T-helper 22 cell (primary cell): ENCODE measurements around the gene PSMG3.
"Not testable (repeated sequence)": the region's sequence is repeated elsewhere in the genome, so short reads cannot be mapped to it uniquely, and the experiment has no call there.

Experiments
- DNase-seq: peaks from one replicate; pipeline ENCODE4 v3.0.0-alpha.2; 2020; ENCODE audit warnings: low read depth

Gene PSMG3

DNA sequence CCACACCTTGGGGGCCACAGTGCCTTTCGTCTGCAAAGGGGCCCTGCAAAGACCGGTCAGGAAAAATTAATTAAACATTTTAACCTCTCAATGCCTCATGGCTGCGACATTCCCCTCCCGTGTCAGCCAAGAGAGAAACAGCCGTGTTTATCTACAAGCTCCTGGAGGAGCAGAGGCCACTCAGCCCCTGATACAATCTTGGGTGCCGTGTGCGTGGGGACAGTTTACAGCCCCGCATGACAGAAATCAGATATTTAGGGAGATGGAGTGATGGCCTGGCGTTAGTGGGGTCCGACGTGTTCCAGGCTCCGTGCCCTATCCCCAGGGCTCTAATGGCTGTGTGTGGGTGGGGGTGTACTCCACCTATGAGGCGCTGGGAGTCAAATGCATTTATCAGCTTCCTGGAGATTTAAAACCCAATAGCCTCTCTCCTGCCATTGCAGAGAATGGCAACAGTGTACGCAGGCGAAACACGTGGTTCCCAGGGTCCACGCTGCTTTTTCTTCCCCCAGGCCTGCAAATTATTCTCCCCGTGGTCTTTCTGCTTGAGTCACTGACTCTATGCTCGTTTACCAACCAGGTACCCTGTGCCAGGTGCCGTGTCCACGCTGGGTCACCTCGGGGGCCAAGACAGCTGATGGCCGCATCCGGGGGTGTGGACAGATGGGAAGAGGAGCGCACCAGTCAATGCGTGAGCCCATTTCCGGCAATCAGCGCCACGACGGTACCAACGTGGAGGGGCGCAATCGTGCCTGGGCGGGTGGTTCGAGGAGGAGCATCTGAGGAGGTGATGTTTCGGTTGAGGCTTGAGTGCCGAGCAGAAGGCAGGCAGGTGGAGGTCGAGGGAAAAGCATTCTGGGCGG is 26.6 kb upstream of the PSMG3 start:
- DNase-seq: no peak

DNA sequence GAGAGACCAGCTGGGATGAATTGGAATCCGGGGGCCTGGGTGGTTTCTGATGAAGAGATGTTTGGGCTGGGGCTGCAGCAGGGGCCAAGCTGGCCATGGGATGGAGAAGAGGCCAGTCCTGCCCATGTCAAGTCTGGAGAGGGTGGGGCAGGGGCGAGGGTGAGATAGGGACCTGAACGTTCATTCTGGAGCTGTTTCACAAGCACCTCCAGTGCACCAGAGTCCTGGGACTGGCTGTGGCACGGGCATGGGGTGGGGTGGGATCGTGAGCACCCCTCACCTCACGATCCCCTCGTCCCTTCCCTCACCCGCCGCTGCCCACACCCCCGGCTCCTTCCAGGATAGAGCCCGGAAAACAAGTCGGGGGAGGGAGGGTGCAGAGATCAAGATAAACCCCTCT is 25.8 kb upstream of the PSMG3 start:
- DNase-seq: no peak

DNA sequence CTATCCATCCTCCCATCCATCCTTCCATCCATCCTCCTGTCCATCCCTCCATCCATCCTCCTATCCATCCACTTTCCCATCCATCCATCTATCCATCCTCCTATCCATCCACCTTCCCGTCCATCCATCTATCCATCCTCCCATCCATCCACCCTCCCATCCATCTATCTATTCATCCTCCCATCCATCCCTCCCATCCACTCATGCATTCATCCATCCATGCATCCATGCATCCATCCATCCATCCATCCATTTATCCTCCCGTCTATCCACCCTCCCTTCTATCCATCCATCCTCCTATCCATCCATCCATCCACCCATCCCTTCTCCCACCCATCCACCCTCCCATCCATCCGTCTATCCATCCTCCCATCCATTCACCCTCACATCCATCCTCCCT is 25.2 kb upstream of the PSMG3 start:
- DNase-seq: no peak

DNA sequence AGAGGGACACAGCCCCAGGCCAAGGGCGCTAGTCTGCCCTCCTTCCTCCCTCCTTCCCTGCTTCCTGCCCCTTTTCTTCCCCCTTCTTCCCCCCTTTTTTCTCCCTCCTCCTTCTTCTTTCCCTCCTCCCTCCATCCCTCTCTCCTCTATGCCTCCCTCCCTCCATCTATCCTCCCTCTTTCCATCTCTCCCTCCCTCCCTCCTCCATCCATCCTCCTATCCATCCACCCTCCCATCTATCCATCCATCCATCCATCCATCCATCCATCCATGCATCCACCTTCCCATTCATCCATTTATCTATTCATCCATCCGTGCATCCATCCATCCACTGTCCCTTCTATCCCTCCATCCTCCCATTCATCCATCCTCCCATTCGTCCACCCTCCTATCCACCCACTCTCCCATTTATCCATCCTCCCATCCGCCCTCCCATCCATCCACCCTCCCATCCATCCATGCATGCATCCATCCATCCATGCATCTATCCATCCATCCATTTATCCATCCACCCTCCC is 24.1 kb upstream of the PSMG3 start:
- no peak for DNase-seq

DNA sequence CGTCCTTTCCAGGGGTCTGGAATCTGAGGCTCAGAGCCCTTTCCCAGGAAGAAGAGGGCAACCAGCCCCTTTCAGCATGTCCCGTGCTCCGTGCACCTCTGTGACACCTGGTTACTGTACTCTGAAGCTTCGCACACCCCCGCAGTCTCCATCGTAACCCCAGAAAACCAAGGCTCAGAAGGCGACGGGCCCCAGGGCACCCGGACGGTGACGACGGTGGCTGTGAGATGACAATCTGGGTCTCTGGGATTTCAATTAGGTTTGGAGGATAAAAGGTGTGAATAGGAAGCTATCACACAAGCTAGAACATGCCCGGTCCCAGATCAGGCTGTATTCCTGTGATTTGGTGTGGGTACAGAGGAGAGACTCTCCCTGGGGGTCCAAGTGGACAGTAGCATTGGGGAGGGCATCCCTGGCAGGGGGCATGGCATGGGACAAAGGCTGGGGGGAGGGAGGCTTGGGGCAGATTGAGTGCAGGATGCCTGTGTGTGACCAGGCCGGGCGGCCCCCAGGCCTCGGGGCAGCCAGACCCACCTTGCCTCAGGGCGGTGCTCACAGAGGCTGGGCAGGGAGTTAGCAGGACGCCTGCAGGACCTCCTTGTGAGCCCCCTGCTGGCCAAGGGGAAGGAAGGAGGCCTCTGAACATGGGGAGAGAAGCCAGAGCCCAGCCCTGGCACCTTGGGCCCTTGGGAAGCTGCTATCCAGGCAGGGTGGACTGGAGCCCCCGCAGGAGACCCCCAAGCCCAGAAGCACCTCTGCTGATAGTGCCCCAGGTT is 23.4 kb upstream of the PSMG3 start:
- no peak for DNase-seq

DNA sequence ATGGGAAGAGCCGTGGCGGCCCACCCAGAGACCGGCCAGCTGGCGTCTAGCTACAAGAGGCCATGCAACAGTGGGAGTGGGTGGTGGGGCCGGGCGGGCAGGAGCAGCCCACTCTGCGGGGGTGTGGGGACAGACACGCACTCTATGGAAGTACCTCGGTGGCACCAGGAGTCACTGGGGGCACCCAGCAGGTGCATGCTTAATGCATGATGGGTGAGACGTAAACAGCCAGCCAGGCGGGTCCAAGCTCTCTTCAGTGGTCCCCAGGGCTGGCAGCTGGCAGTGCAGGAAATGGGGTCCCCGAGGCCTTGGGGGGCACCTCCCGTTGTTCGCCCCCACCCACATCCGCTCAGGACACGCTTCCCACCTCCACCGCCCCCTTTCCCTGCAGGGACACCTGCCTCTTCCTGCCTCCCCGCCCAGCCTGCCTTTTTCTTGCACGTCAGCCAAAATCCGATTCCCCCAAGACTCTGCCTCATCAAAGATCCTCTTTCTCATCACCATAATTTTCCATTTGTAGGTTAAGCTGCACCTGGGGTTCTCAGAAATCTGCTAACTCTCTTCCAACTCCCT is 22.6 kb upstream of the PSMG3 start:
- DNase-seq: no peak

DNA sequence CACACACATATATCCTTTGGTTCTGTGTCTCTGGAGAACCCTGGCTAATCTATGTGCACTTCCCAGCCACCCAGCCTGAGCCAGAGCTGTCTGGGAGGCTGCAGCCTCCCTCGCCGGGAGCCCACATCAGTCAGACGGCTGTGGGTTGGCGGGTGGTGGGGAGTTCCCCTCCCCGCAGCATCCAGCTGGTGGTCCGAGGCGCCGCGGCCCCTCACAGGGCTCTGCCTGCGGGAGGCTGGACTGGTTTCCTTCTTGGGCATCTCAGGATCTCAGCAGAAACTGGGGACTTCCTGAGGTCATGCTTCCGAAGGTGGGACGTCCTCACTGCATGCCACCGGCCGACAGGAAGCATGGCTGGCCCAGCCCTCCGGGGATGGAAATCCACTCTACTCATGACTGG is 22.0 kb upstream of the PSMG3 start:
- no peak for DNase-seq

DNA sequence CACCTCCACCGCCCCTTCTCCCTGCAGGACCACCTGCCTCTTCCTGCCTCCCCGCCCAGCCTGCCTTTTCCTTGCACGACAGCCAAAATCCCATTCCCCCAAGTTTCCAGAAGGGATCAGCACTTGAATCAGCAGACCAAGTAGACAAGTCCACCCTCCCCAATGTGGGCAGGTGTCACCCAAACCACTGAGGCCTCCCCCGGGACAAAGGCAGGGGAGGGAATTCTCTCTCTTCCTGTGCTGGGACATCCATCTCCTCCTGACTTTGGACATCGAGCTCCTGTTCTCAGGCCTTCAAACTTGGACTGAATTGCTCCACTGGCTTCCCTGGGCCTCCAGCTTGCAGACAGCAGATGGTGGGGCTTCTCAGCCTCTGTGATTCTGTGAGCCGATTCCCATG is 21.6 kb upstream of the PSMG3 start:
- DNase-seq: no peak

DNA sequence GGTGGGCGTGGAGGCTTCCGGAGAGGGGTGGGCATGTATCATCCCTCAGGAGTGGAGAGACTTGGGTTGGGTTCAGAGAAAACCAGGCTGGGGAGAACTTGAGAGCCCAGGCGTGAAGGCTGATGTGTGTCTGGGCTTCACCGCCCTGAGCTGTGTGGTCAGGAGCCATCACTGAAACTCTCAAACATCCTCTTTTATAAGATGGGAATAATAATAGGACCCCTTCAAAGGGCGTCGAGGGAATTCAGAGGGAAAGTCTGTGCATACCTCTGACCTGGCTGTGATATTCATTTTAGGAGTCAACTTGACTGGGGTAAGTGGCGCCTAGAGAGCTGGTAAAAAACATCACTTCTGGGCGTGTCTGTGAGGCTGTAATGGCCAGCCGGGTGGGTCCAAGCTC is 21.1 kb upstream of the PSMG3 start:
- no peak for DNase-seq

DNA sequence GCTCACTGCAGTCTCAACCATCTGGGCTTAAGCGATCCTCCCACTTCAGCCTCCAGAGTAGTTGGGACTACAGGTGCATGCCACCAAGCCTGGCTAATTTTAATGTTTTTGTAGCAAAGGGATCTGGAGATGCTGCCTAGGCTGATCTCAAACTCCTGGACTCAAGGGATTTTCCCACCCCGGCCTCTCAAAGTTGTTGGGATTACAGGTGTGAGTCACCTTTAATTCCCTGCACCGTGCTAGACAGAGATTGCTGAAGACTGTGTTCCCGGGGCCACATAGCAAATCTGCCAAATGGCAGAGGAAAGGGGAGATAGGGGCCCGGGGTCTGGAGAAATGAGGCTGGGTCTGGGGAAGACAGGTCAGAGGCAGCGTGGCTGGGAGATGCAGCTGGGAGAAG is 20.6 kb upstream of the PSMG3 start:
- DNase-seq: no peak

DNA sequence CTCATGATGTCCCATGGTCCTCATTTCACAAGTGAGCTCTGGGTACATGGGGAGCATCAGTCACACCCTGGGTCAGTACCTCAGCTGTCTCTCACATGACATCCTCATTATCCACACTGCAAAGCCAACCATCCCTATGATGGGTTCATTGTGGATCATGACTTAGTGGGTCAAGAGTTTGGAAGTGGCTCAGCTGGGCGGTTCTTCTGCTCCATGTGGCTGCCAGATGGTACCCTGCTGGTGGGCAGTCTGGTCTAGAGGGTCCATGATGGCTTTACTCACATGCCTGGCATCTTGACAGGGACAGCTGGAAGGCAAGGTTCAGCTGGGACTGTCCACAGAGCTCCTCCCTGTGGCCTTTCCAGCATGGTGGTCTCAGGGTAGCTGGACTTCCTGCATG is 19.1 kb upstream of the PSMG3 start:
- no peak for DNase-seq

DNA sequence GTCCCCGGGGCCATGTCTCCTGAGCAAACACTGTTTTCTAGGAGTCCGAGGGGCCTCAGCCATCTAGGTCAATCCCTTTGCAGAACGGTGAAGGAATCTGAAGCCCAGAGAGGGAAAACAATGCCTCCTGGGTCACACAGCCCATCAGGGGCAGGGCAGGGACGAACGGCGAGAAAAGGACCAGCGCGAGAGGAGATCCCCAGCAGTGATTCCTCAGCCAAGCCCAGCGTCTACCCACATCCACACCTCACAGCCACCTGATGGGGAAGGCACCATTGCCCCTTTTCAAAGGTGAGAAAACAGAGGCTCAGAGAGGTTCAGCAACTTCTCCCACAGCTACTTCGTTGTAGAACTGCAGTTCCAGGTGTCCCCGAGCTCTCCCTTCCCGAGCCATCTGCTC is 17.9 kb upstream of the PSMG3 start:
- no peak for DNase-seq

DNA sequence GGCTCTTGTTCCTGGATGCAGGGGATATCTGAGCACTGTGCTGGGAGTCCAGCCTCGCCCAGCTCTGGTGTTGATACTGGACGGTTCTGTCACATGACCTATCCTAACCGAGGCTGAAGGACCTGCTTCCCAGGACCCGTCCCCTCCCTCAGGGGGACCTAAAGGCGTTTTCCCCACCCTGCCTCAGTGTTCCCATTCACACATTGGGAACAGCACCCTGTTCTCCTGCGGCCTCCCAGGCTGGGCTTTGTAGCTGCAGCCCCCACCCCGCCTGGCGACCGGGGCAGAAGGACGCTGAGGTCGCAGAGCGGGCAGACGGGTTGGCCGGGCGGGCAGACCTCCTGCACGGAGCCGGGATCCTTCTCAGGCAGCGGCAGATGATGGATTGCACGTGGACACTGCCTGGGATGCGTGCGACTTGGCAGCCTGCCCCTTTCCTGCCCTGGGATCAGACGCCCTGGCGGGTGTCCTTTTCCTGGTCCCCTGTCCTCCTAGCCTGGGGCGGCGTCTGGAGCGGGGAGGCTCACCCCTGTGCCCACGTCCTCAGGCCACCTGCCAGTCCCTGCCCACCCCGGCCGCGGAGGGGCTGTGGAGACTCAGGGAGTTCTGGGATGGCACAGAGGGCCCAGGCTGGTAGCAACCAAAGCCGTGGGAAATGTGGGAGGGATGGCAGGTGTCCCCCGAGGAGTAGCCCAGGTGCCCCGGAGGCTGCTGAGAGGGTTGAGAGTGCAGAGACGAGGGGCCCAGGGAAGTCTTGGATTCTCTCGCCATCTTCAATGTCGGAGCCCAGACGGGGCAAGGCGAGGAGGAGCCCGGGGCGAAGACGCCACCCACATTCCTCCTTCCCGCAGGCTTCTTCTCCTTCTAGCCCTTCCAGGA is 17.2 kb upstream of the PSMG3 start:
- no peak for DNase-seq

DNA sequence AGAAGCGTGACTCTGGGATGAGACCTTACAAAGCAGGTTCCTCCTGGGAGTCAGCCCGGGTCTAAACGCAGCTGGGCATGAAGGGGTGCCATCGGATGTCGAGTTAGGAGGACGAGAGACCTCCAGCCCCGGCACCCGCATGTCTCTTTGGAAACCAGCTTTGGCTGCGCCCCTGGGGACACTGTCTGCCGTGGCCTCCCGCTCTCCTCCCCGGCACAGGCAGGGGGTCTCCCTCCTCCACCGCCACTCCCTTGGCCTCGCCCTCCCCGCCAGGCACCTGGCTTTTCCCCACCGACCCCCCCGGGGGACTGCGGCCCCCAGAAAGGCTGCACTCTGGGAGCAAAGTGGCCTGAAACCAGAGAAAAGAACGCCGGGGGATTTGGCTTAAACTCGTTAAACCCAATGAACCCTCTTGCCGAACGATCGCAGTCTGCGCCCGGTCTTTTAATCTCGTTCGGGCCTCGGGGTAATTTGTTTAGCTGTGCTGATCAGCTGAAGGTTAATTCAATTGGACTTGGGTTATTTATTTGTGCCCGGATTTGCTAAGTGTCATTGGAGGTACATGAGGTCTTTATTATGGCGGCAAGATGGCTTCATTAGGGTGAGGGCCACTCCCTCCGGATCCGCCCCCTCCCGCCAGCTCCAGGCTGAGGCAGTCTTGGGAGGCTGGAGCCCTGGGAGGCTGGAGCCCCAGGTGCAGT is 16.4 kb upstream of the PSMG3 start:
- no peak for DNase-seq

DNA sequence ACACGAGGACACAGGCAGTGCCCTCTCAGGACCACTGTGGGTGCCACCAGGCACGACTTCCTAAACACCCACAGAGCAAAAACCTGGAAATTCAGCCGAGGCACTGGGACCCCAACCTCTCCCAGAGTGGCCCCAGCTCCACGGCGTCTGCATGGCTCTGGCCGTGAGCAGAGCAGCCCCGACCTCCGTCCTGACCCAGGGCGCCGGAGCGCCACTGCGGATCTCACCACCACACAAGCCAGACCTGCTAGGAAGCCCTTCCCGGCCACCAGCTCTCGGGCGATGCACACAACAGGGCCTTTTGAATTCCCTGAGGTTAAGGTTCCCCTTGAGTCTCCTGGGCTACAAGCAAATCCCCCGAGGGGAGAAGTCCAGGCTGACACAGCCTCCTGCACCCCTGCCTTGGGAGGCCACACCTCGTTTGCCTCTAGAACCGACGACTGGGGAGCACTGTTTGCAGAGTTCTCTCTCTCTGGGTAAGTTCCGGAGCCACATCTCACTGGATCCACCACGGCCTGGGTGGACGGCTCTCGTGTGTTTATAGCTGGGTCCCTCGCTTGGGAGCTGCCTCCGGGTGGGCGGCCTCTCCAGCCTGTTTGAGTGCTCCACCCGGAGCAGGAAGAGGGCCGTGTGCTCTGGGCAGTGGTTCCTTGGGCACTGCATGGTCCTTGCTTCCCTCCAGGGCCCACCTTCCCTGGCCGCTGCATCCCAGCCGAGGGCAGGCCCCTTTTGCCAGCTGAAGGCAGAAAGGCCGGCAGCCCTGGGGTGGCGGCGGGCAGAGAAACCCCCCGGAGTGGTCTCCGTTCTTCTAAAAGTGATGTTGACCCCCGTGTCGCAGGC is 15.5 kb upstream of the PSMG3 start:
- DNase-seq: no peak

DNA sequence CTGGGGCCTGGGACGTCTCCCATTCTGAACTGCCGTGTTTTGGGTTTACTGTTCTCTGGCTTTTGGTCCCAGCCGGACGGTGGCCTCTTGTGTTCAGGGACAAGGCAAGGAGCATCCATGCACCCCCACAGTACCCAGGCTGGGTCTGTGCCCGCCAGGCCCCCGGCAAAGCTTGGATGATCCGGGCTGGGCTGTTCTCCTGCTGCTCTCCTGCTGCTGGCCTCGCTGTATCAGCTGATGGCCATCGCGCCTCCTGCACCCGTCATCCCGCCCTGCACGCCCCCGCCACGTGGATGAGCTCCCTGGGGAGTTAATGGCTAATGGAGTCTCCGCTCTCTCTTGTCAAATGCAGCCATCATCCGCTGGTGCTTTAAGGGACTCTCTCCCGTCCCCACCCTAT is 14.9 kb upstream of the PSMG3 start:
- DNase-seq: no peak

DNA sequence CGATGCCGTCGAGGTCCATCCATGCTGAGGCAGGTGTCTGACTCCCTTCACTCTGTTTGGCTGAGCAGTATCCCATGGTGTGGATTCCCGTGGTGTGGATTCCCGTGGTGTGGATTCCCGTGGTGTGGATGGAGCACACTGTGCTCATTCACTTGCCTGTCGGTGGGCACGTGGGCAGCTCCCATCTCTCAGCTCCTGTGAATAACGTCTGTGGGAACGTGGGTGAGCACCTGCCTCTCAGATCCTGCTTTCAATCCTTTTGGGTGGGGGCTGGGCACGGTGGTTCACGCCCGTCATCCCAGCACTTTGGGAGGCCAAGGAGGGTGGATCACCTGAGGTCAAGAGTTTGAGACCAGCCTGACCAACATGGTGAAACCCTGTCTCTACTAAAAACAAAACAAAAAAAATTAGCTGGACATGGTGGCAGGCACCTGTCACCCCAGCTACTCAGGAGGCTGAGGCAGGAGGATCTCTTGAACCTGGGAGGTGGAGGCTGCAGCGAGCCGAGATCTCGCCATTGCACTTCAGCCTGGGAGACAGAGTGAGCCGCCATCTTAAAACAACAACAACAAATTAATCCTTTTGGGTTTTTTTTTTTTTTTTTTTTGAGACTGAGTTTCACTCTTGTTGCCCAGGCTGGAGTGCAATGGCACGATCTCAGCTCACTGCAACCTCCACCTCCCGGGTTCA is 13.6 kb upstream of the PSMG3 start:
- DNase-seq: not testable (repeated sequence)

DNA sequence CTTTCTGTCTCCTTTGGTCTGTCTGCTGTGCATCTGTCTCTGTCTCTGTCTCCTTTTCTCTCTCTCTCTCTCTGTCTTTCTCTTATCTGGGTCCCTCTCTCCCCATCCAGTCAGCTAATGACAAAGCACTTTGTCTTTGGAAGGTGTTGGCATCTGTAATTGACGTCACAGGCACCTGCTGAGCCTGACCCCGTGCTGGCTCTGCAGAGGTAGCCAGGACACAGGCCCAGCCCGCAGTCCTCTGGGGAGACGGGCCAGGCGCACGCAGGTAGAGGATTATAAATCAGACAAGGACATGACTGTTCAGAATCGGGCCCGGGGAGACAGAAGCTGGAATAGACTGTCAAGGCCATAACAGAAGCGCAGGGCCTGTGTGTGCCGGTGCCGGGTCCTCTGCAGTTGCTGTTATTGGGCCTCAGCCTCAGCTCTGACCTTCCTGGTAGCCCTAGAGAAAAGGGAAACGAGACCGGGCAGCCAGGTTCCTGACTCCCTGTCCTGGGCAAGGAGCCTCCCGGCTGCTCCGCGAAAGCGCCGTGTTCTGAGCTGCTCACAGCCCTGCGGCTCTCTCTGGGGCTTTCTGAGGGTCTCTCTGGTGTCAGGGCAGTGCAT is 10.7 kb upstream of the PSMG3 start:
- DNase-seq: no peak
